PC-3 (cell line): ENCODE results near the gene BCL11A.

Experiments used
- CTCF ChIP-seq: fragments of 300-600 bp; sonication (generic); conservative IDR thresholded peaks from 2 replicates; pipeline ENCODE4 v1.5.1; 2017; ENCODE audit warnings: antibody characterized with exemption, low read depth, mild to moderate bottlenecking, low read length
- EZH2 ChIP-seq: fragments of 300-600 bp; sonication (generic); IDR thresholded peaks from one replicate; pipeline ENCODE4 v1.6.1; 2017; ENCODE audit warnings: antibody characterized with exemption, mild to moderate bottlenecking, low read length; ENCODE audit not compliant: unreplicated experiment

GRCh38 chr2:60463249-60463648 lies 90.2 kb downstream of the BCL11A start:
- TF ChIP-seq EZH2 (no peak), CTCF (no peak)
